Immature natural killer cell (primary cell): Measurements from ENCODE around the gene DIO2. TPM values are rescaled to one million over a fixed set of nuclear protein-coding genes. Genes with fewer than 3 reads are reported as not detected.

Experiments
- DNase-seq, 3 donors: peaks; one replicate each; pipeline ENCODE4 v3.0.0; 2022; ENCODE audit warnings: mixed read lengths in 1 of 3
- H3K27ac Mint-ChIP-seq, 6 donors: one replicate each; pipeline ENCODE4 v1.8.0; 2020; ENCODE audit warnings: mixed read lengths in 6 of 6, mild to moderate bottlenecking in 5 of 6, inconsistent platforms in 4 of 6, moderate library complexity in 3 of 6
- H3K27me3 Mint-ChIP-seq, 3 donors: one replicate each; pipeline ENCODE4 v1.8.0; 2020 to 2021; ENCODE audit warnings: low read depth in 3 of 3, mild to moderate bottlenecking in 3 of 3, mixed read lengths in 3 of 3, moderate library complexity in 3 of 3, inconsistent platforms in 1 of 3
- H3K36me3 Mint-ChIP-seq, 3 donors: one replicate each; pipeline ENCODE4 v1.8.0; 2020; ENCODE audit warnings: mixed read lengths in 3 of 3, inconsistent platforms in 2 of 3, mild to moderate bottlenecking in 2 of 3
- H3K4me1 Mint-ChIP-seq, 2 donors: one replicate each; pipeline ENCODE4 v1.8.0; 2020; ENCODE audit warnings: inconsistent platforms in 2 of 2, mild to moderate bottlenecking in 2 of 2, mixed read lengths in 2 of 2, moderate library complexity in 1 of 2
- H3K4me3 Mint-ChIP-seq, 5 donors: one replicate each; pipeline ENCODE4 v1.8.0; 2020; ENCODE audit warnings: mild to moderate bottlenecking in 5 of 5, mixed read lengths in 5 of 5, inconsistent platforms in 3 of 5, moderate library complexity in 3 of 5
- H3K9me3 Mint-ChIP-seq, 6 donors: one replicate each; pipeline ENCODE4 v1.8.0; 2020; ENCODE audit warnings: mild to moderate bottlenecking in 6 of 6, mixed read lengths in 6 of 6, inconsistent platforms in 4 of 6, moderate library complexity in 3 of 6
- polyA plus RNA-seq, 3 donors: library from polyadenylated mRNA; unstranded; fragments of 300-500 nt; fragmentation: Illumina TruSeq; gene quantifications; one replicate each; pipeline ENCODE4 v1.2.3, GENCODE V29; 2021

Gene DIO2
- polyA plus RNA-seq = not detected

DNA sequence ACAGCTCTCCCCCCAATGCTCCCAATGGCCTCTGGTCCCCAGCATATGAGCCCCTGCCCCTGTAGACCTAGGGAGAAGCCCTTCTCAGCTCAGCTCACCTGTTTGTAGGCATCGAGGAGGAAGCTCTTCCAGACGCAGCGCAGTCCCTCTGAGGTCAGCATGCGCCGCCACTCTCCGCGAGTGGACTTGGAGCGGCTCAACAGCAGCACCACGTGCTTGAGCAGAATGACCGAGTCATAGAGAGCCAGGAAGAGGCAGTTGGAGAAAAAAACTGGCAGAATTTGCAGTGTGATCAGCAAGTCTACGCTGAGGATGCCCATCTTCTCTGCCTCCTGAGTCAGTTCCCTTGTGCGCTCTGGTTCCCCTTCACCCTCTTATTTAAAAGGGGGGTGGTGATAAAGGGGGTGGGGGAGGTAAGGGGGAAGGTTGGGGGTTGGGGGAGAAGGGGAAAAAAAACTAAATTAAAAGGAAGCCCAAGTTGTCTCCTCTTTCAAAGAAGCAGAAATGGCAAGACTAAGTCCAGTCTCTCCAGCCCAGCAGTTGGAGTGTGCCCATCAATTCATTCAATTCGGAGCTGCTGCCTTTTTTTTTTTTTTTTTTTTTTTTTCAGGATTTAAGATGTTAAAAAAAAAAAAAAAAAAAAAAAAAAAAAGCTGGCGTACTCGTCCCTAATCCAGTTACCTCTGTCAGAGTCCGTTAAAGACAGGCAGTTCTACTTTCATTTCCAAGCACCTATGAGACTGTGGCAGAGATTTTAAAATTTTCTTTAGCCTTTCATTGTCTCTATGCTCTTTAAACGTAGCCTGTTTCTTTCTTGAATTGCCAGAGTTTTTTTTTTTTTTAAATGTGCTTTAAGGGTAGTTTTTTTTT lies at the start of gene DIO2:
TSS of gene DIO2 (minus strand) at position 352 of the 870 bp plus-strand sequence. CDS start at position 320, 32 bp downstream.
- Mint-ChIP-seq H3K36me3 (no peaks in the 10 kb centered on the region), H3K27me3 (peaks cover 0 to 3% (median 2%) of the 10 kb centered on the region in 3 donors), H3K27ac (no peak within 1 kb of the TSS), H3K9me3 (peaks cover 4 to 24% (median 8%) of the 10 kb centered on the region in 6 donors), H3K4me3 (no peak within 1 kb of the TSS), H3K4me1 (no peaks in the 10 kb centered on the region)
- no peak for DNase-seq

DNA sequence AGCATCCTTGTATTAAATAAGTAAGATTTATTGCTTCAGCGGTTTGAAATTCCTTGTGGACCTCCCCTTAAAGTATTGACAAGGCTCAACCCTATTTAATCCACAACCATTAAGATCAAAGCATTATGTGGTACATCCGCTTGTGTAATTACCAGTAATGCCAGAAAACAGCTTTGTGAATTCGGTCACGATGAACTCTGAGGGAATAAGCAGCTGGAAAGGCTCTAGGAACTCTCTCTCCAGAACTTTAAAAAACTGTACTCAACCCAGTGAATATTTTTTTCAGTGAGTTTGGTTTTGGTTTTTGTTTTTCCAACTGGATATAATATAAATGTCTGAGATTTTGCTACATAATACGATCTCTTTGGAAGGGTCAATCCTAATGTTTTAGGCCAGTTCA lies 49.3 kb upstream of the DIO2 start:
- Mint-ChIP-seq H3K4me3 (no peak overlapping the region), H3K4me1 (no peaks in the 10 kb centered on the region), H3K36me3 (no peaks in the 10 kb centered on the region), H3K27ac (no peak overlapping the region), H3K27me3 (no peaks in the 10 kb centered on the region), H3K9me3 (peaks cover 4 to 31% (median 15%) of the 10 kb centered on the region in 6 donors)
- DNase-seq = no peak

DNA sequence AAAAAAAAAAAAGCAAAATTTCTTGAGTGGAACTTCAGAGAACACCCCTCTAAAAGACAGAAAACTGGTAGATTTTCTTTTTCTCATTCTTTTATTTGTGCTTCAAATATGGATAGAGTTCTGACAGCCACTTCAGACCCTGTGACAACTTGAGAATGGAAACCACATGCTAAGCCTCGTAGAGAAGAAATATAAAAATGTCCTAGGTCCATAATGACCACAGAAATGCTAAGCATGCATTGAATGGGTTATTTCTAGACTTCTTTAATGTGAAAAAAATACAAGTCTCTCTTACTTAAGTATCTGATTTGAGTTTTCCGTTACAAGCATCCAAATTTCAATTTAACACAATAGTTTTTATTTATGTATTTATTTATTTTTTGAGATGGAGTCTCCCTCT lies 28.3 kb upstream of the DIO2 start:
- Mint-ChIP-seq H3K4me3 (no peak overlapping the region), H3K9me3 (peaks cover 3 to 40% (median 25%) of the 10 kb centered on the region in 6 donors), H3K27me3 (peaks cover 0 to 1% (median 0%) of the 10 kb centered on the region in 3 donors), H3K36me3 (peaks cover 0 to 4% (median 0%) of the 10 kb centered on the region in 3 donors), H3K4me1 (no peaks in the 10 kb centered on the region), H3K27ac (no peak overlapping the region)
- no peak for DNase-seq

DNA sequence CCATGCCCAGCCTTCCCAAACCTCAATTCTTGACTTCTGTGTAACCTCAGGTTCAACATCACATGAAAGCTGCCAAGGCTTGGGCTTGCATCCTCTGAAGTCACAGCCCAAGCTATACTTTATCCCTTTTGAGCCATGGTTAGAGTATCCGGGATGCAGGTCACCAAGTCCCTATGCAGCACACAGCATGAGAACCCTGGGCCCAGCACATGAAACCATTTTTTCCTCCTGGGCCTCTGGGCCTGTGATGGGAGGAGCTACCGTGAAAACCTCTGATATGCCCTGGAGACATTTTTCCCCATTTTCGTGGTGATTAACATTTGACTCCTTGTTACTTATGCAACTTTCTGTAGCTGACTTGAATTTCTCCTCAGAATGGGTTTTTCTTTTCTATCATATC lies 25.8 kb upstream of the DIO2 start:
- DNase-seq = no peak
- Mint-ChIP-seq H3K27ac (no peak overlapping the region), H3K4me1 (no peaks in the 10 kb centered on the region), H3K4me3 (no peak overlapping the region), H3K9me3 (peaks cover 3 to 54% (median 28%) of the 10 kb centered on the region in 6 donors), H3K27me3 (peaks cover 0 to 1% (median 0%) of the 10 kb centered on the region in 3 donors), H3K36me3 (peaks cover 0 to 4% (median 0%) of the 10 kb centered on the region in 3 donors)

GRCh38 chr14:80233470-80234089 lies 22.3 kb upstream of the DIO2 start:
- no peak overlapping the region for H3K4me3 Mint-ChIP-seq
- H3K36me3 Mint-ChIP-seq = peaks cover 0 to 4% (median 0%) of the 10 kb centered on the region in 3 donors
- no peaks in the 10 kb centered on the region for H3K4me1 Mint-ChIP-seq
- peaks cover 3 to 58% (median 27%) of the 10 kb centered on the region in 6 donors for H3K9me3 Mint-ChIP-seq
- H3K27me3 Mint-ChIP-seq = peaks cover 0 to 1% (median 0%) of the 10 kb centered on the region in 3 donors
- no peak for DNase-seq
- H3K27ac Mint-ChIP-seq = no peak overlapping the region

GRCh38 chr14:80231702-80232101 lies 20.4 kb upstream of the DIO2 start:
- no peaks in the 10 kb centered on the region for H3K36me3 Mint-ChIP-seq
- H3K4me3 Mint-ChIP-seq = no peak overlapping the region
- H3K27ac Mint-ChIP-seq = no peak overlapping the region
- H3K4me1 Mint-ChIP-seq = no peaks in the 10 kb centered on the region
- H3K9me3 Mint-ChIP-seq = peaks cover 8 to 51% (median 20%) of the 10 kb centered on the region in 6 donors
- no peak for DNase-seq
- H3K27me3 Mint-ChIP-seq = peaks cover 0 to 1% (median 0%) of the 10 kb centered on the region in 3 donors

- no peaks in the 10 kb centered on the region for H3K36me3 Mint-ChIP-seq
- H3K9me3 Mint-ChIP-seq = peaks cover under 1 to 43% (median 8%) of the 10 kb centered on the region in 6 donors
- no peak overlapping the region for H3K4me3 Mint-ChIP-seq
- DNase-seq = no peak
- H3K27me3 Mint-ChIP-seq = no peaks in the 10 kb centered on the region
- H3K27ac Mint-ChIP-seq = no peak overlapping the region
- no peaks in the 10 kb centered on the region for H3K4me1 Mint-ChIP-seq
These were observed 12.6 kb upstream of the DIO2 start for GRCh38 chr14:80223696-80224465.

- Mint-ChIP-seq H3K4me3 (no peak overlapping the region), H3K4me1 (no peaks in the 10 kb centered on the region), H3K27ac (no peak overlapping the region), H3K27me3 (peaks cover 0 to 2% (median 2%) of the 10 kb centered on the region in 3 donors), H3K9me3 (peaks cover 0 to 24% (median 9%) of the 10 kb centered on the region in 6 donors), H3K36me3 (no peaks in the 10 kb centered on the region)
- no peak for DNase-seq
These were observed 5.5 kb upstream of the DIO2 start for GRCh38 chr14:80216818-80217217.

GRCh38 chr14:80215756-80216581 lies 4.7 kb upstream of the DIO2 start:
- H3K4me3 Mint-ChIP-seq = no peak overlapping the region
- no peak overlapping the region for H3K27ac Mint-ChIP-seq
- no peaks in the 10 kb centered on the region for H3K4me1 Mint-ChIP-seq
- H3K36me3 Mint-ChIP-seq = no peaks in the 10 kb centered on the region
- no peak for DNase-seq
- peaks cover 0 to 27% (median 9%) of the 10 kb centered on the region in 6 donors for H3K9me3 Mint-ChIP-seq
- H3K27me3 Mint-ChIP-seq = peaks cover 0 to 3% (median 2%) of the 10 kb centered on the region in 3 donors

DNA sequence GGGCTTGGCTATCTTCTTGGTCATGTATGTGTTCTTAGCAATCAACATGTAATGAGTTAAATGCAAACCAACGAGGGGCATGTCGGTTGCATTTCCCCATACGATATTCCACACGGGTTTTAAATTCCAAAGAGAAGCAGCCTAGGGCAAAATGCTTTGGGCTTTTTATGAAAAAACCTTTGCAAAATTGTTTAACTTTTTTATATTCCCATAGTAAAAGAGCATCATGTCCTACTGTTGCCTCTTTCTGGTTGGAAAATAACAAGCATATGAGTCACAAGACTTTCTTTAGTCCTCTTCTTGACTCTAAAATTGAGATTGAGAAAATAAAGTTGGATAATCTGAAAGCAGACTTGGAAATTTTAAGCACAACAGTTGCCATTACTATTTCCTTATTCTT lies 3.8 kb upstream of the DIO2 start:
- H3K27ac Mint-ChIP-seq = no peak overlapping the region
- H3K4me3 Mint-ChIP-seq = no peak overlapping the region
- H3K27me3 Mint-ChIP-seq = peaks cover 0 to 3% (median 2%) of the 10 kb centered on the region in 3 donors
- H3K9me3 Mint-ChIP-seq = peaks cover 2 to 32% (median 8%) of the 10 kb centered on the region in 6 donors
- no peaks in the 10 kb centered on the region for H3K4me1 Mint-ChIP-seq
- no peak for DNase-seq
- no peaks in the 10 kb centered on the region for H3K36me3 Mint-ChIP-seq

DNA sequence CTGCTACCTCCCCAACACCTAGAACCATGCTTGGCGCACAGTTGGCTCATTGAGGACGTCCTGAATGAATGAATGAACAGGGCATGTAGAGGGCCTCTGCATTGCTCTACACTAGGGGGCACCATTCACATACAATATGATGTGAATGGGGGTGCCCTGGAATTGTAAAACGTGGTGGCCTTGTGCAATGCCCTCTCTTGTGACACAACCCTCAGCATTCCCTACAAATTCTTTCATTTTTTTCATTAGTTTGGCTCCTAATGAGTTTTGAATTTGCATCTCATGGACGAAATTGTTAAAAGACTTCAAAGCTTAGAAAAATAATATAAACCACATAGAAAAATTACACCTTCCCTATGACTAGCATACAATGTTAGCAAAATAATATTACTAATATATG lies 2.3 kb upstream of the DIO2 start:
- Mint-ChIP-seq H3K4me1 (no peaks in the 10 kb centered on the region), H3K27ac (no peak overlapping the region), H3K36me3 (no peaks in the 10 kb centered on the region), H3K4me3 (no peak overlapping the region), H3K27me3 (peaks cover 0 to 3% (median 2%) of the 10 kb centered on the region in 3 donors), H3K9me3 (peaks cover 3 to 21% (median 9%) of the 10 kb centered on the region in 6 donors)
- DNase-seq = no peak

DNA sequence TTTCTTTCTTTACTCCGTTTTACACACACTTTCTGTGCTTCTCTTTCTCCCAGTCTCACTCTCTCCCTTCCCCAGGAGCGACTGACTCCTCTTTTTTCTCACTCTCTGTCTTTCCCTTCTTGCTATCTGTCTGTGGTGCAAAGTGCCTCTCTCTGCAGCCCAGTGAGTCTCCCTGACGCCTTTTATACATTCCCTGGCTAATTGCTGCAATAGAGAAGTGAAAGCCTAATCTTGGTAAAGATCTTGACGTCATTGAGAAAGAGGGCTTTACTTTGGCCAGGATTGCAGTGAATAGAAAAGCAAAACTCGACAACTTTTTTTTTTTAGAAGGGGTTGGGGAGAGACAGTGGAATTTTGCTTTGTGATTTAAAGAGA lies 706 bp upstream of the DIO2 start:
- peaks cover 3 to 21% (median 7%) of the 10 kb centered on the region in 6 donors for H3K9me3 Mint-ChIP-seq
- H3K36me3 Mint-ChIP-seq = no peaks in the 10 kb centered on the region
- no peak for DNase-seq
- peaks cover 0 to 3% (median 2%) of the 10 kb centered on the region in 3 donors for H3K27me3 Mint-ChIP-seq
- H3K27ac Mint-ChIP-seq = no peak overlapping the region
- H3K4me3 Mint-ChIP-seq = no peak overlapping the region
- H3K4me1 Mint-ChIP-seq = no peaks in the 10 kb centered on the region

- H3K27ac Mint-ChIP-seq = no peak overlapping the region
These were observed 2.8 kb downstream of the DIO2 start for GRCh38 chr14:80208461-80208860.

More at GRCh38 chr14:80208461-80208860, 2.8 kb downstream of the DIO2 start:
- Mint-ChIP-seq H3K27me3 (peaks cover 0 to 3% (median 0%) of the 10 kb centered on the region in 3 donors), H3K4me3 (no peak overlapping the region), H3K9me3 (peaks cover 4 to 29% (median 9%) of the 10 kb centered on the region in 6 donors), H3K4me1 (no peaks in the 10 kb centered on the region), H3K36me3 (no peaks in the 10 kb centered on the region)
- no peak for DNase-seq
